MM.1S (cell line): ENCODE results near the gene GHITM.

Experiments
- DNase-seq: peaks from one replicate; pipeline ENCODE4 v3.0.0-alpha.2; 2015
- H2AFZ ChIP-seq: fragments of 300-600 bp; sonication (generic); 2 replicates; pipeline ENCODE4 v1.6.0; 2016; ENCODE audit warnings: antibody characterized with exemption, low read length
- H3F3A ChIP-seq: fragments of 300-600 bp; sonication (generic); 2 replicates; pipeline ENCODE4 v1.6.1; 2016; ENCODE audit warnings: mild to moderate bottlenecking, antibody characterized with exemption, low read length, moderate library complexity, mixed read lengths; ENCODE audit not compliant: insufficient read depth
- H3K27ac ChIP-seq: fragments of 300-600 bp; sonication (generic); 2 replicates; pipeline ENCODE4 v1.5.1; 2016; ENCODE audit warnings: mild to moderate bottlenecking, low read length
- H3K27me3 ChIP-seq: fragments of 300-600 bp; sonication (generic); replicated peaks from 2 replicates; pipeline ENCODE4 v1.6.0; 2016; ENCODE audit warnings: low read length; ENCODE audit not compliant: insufficient read depth
- H3K36me3 ChIP-seq: fragments of 300-600 bp; sonication (generic); replicated peaks from 2 replicates; pipeline ENCODE4 v1.6.1; 2016; ENCODE audit warnings: mild to moderate bottlenecking, low read length, mixed read lengths; ENCODE audit not compliant: insufficient read depth
- H3K4me1 ChIP-seq: fragments of 300-600 bp; sonication (generic); 2 replicates; pipeline ENCODE4 v1.6.1; 2016; ENCODE audit warnings: low read length, mixed read lengths
- H3K4me2 ChIP-seq: fragments of 300-600 bp; sonication (generic); 2 replicates; pipeline ENCODE4 v1.6.0; 2016; ENCODE audit warnings: low read depth, low read length
- H3K4me3 ChIP-seq: fragments of 300-600 bp; sonication (generic); 2 replicates; pipeline ENCODE4 v1.5.1; 2016; ENCODE audit warnings: low read length, mixed read lengths
- H3K79me2 ChIP-seq: fragments of 300-600 bp; sonication (generic); 2 replicates; pipeline ENCODE4 v1.6.1; 2016; ENCODE audit warnings: mixed run types, low read length, mixed read lengths
- H3K9ac ChIP-seq: fragments of 300-600 bp; sonication (generic); 2 replicates; pipeline ENCODE4 v1.6.1; 2016; ENCODE audit warnings: low read length, mixed read lengths
- H3K9me2 ChIP-seq: fragments of 300-600 bp; sonication (generic); replicated peaks from 2 replicates; pipeline ENCODE4 v1.6.1; 2016; ENCODE audit warnings: mild to moderate bottlenecking, low read length, mixed read lengths; ENCODE audit not compliant: insufficient read depth
- H3K9me3 ChIP-seq: fragments of 300-600 bp; sonication (generic); replicated peaks from 2 replicates; pipeline ENCODE4 v1.6.1; 2016; ENCODE audit warnings: mild to moderate bottlenecking, low read length, mixed read lengths; ENCODE audit not compliant: insufficient read depth
- H4K20me1 ChIP-seq: fragments of 300-600 bp; sonication (generic); 2 replicates; pipeline ENCODE4 v1.6.1; 2016; ENCODE audit warnings: mild to moderate bottlenecking, low read length, moderate library complexity, mixed read lengths; ENCODE audit not compliant: insufficient read depth
- EZH2 ChIP-seq: fragments of 300-600 bp; sonication (generic); optimal IDR thresholded peaks from 2 replicates; pipeline ENCODE3; 2017; ENCODE audit warnings: low read depth, mild to moderate bottlenecking, antibody characterized with exemption, low read length, mixed read lengths
- EZH2phosphoT487 ChIP-seq: fragments of 300-600 bp; sonication (generic); IDR thresholded peaks from 2 replicates; pipeline ENCODE4 v1.6.1; 2018; ENCODE audit warnings: antibody characterized with exemption, low read length
- TF ChIP-seq, protein P1 (sequence below): fragments of 300-600 bp; sonication (generic); IDR thresholded peaks from 2 replicates; pipeline ENCODE4 v1.5.1; 2016; ENCODE audit warnings: antibody characterized with exemption, low read length, mixed read lengths

Gene GHITM

DNA sequence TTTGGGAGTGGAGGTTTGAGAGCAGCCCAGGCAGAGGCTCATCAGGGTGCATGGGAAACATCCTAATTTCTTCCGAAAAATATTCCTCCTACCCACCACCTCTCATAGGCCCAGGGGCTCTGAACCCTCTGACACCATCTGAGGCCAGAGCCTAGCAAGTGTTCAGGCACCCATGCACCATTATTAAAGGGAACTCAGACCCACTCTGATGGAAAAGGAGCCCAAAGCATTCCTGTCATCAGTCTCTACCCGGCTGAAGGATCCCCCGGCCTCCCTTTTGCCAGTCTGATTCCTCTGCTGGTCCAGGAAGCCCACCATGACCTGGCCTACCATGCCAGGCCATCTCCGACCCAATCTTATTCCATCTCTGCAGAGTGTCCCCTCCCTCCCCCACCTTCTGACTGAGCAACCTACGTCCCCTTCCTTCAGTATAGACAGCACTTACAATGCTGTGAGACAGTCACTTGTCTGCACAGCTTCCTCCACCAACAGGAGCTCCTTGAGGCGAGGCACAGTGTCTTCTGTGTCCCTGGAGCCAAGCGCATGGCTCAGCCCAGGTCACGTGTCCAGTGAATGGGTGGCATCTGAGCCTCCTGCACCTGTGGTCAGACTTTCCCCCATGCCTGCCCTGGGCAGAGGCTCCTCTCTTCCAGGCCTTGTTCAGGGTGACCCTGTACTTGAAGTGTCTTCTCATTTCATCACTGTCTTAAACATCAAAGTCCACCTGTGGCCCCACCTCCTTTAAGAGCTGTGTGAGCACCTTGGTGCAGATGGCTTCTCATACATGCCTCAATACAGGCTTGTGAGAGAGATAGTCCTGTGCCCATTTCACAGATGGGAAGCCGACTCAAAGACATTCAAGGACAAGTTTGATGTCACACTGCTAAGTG is 33.4 kb downstream of the GHITM start:
- no peaks in the 10 kb centered on the region for H3K79me2 ChIP-seq
- no peaks in the 10 kb centered on the region for H3K36me3 ChIP-seq
- peaks cover 19% of the 10 kb centered on the region; the same call in 1 of the 2 replicates for H3K4me1 ChIP-seq
- no peaks in the 10 kb centered on the region for H3K9me2 ChIP-seq
- no peaks in the 10 kb centered on the region for H3K9me3 ChIP-seq
- H3K4me2 ChIP-seq: no peak overlapping the region
- no peak for TF ChIP-seq EZH2phosphoT487
- no peak for TF ChIP-seq EZH2
- TF ChIP-seq, protein P1, sequence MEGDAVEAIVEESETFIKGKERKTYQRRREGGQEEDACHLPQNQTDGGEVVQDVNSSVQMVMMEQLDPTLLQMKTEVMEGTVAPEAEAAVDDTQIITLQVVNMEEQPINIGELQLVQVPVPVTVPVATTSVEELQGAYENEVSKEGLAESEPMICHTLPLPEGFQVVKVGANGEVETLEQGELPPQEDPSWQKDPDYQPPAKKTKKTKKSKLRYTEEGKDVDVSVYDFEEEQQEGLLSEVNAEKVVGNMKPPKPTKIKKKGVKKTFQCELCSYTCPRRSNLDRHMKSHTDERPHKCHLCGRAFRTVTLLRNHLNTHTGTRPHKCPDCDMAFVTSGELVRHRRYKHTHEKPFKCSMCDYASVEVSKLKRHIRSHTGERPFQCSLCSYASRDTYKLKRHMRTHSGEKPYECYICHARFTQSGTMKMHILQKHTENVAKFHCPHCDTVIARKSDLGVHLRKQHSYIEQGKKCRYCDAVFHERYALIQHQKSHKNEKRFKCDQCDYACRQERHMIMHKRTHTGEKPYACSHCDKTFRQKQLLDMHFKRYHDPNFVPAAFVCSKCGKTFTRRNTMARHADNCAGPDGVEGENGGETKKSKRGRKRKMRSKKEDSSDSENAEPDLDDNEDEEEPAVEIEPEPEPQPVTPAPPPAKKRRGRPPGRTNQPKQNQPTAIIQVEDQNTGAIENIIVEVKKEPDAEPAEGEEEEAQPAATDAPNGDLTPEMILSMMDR: no peak
- H3K27ac ChIP-seq: peak overlapping the region; percentile 29; the same call in 1 of the 2 replicates
- H3K9ac ChIP-seq: no peak overlapping the region
- no peaks in the 10 kb centered on the region for H3K27me3 ChIP-seq
- H2AFZ ChIP-seq: peak overlapping the region; percentile 53; the same call in 1 of the 2 replicates
- H3K4me3 ChIP-seq: no peak overlapping the region
- H3F3A ChIP-seq: no peaks in the 10 kb centered on the region
- no peaks in the 10 kb centered on the region for H4K20me1 ChIP-seq
- no peak for DNase-seq

DNA sequence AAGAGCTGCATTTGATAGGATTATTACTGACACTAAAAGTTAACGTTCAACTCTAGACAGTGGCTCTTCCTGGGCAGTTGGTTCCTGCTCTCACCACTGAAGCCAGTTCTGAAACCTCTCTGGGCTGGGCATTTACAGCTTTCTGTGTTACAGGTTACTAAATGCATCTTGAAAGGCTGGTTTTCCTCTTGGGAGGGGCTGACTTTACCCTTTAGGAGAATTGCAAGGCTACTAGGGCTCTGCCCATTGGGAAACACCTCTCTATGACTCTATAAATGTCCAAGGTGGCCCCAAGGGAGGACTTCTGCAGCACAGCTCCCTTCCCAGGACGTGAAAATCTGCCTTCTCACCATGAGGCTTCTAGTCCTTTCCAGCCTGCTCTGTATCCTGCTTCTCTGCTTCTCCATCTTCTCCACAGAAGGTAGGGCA is 34.2 kb downstream of the GHITM start, which contains the start of gene GPR15LG:
GPR15LG (plus strand) TSS at position 301 of the 429 bp plus-strand sequence; CDS start at position 352, 51 bp downstream.
- Histone ChIP-seq H3K79me2 (no peaks in the 10 kb centered on the region), H3K4me3 (no peak within 1 kb of the TSS), H3K9me3 (no peaks in the 10 kb centered on the region), H3K9ac (no peak within 1 kb of the TSS), H4K20me1 (no peaks in the 10 kb centered on the region), H3F3A (no peaks in the 10 kb centered on the region), H3K27me3 (no peaks in the 10 kb centered on the region), H3K4me1 (peaks cover 19% of the 10 kb centered on the region; the same call in 1 of the 2 replicates), H3K27ac (no peak within 1 kb of the TSS), H2AFZ (peak within 1 kb of the TSS; percentile 53; the same call in 1 of the 2 replicates), H3K4me2 (no peak within 1 kb of the TSS), H3K36me3 (no peaks in the 10 kb centered on the region), H3K9me2 (no peaks in the 10 kb centered on the region)
- no peak for DNase-seq
- TF ChIP-seq EZH2 (no peak), EZH2phosphoT487 (no peak)
- TF ChIP-seq, protein P1: no peak

DNA sequence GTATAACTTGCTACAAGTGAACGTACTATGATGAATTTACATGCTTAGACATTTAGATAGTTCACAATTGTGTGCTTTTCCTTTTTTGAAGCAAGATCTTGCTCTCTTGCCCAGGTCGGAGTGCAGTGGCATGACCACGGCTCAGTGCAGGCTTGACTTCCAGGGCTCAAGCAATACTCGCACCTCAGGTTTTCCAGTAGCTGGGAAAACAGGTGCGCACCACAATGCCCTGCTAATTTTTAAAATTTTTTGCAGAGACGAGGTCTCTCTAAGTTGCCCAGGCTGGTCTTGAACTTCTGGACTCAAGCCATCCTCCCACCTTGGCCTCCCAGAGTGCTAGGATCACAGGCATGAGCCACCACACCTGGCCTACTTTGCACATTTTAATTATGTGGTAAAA is 36.1 kb downstream of the GHITM start:
- Histone ChIP-seq H3K9ac (no peak overlapping the region), H3K27ac (no peak overlapping the region), H3K4me1 (peaks cover 19% of the 10 kb centered on the region; the same call in 1 of the 2 replicates)

More for the DNA sequence above, 36.1 kb downstream of the GHITM start:
- Histone ChIP-seq H3K27me3 (no peaks in the 10 kb centered on the region), H3K9me2 (no peaks in the 10 kb centered on the region), H3K79me2 (no peaks in the 10 kb centered on the region), H3K4me3 (no peak overlapping the region), H2AFZ (no peak overlapping the region), H3F3A (no peaks in the 10 kb centered on the region), H3K36me3 (no peaks in the 10 kb centered on the region), H3K9me3 (no peaks in the 10 kb centered on the region), H4K20me1 (no peaks in the 10 kb centered on the region), H3K4me2 (no peak overlapping the region)
- no peak for DNase-seq
- TF ChIP-seq EZH2phosphoT487 (no peak), EZH2 (no peak)
- TF ChIP-seq, protein P1: no peak
